Osteoblast (primary cell): ENCODE data around the gene WHAMM. TPM values are rescaled to one million over a fixed set of nuclear protein-coding genes. Genes with fewer than 3 reads are reported as not detected.

Experiments
- DNase-seq: peaks from one replicate; pipeline ENCODE4 v3.0.0; 2011; ENCODE audit warnings: low spot score, mixed read lengths; ENCODE audit not compliant: insufficient read length; ENCODE audit errors: missing footprints
- H2AFZ ChIP-seq: 2 replicates; pipeline ENCODE4 v1.6.0; 2011; ENCODE audit warnings: mild to moderate bottlenecking, low read length
- H3K27ac ChIP-seq: 2 replicates; pipeline ENCODE4 v1.5.1; 2011; ENCODE audit warnings: mild to moderate bottlenecking, low read depth, low read length, moderate library complexity
- H3K27me3 ChIP-seq: 2 replicates; pipeline ENCODE4 v1.6.0; 2012; ENCODE audit warnings: mild to moderate bottlenecking, control low read depth, inconsistent platforms, low read length, moderate library complexity; ENCODE audit not compliant: insufficient read depth
- H3K36me3 ChIP-seq: 2 replicates; pipeline ENCODE4 v1.5.1; 2011; ENCODE audit warnings: mild to moderate bottlenecking, low read length, control low read depth, moderate library complexity; ENCODE audit not compliant: insufficient read depth
- H3K4me1 ChIP-seq: 2 replicates; pipeline ENCODE4 v1.5.1; 2011; ENCODE audit warnings: mild to moderate bottlenecking, low read length, control low read depth, moderate library complexity; ENCODE audit not compliant: insufficient read depth
- H3K4me2 ChIP-seq: 2 replicates; pipeline ENCODE4 v1.6.0; 2011; ENCODE audit warnings: mild to moderate bottlenecking, low read length; ENCODE audit not compliant: insufficient read depth
- H3K4me3 ChIP-seq: fragments of 200-600 bp; sonication (generic); 3 replicates; pipeline ENCODE4 v1.5.1; 2012; ENCODE audit warnings: mild to moderate bottlenecking, low read length, inconsistent platforms; ENCODE audit not compliant: insufficient read depth
- H3K79me2 ChIP-seq: 2 replicates; pipeline ENCODE4 v1.6.0; 2012; ENCODE audit warnings: mild to moderate bottlenecking, low read length, control low read depth, inconsistent platforms; ENCODE audit not compliant: insufficient read depth
- H3K9me3 ChIP-seq: 2 replicates; pipeline ENCODE4 v1.5.1; 2011; ENCODE audit warnings: low read depth, low read length, control low read depth
- H4K20me1 ChIP-seq: 2 replicates; pipeline ENCODE4 v1.6.0; 2012; ENCODE audit warnings: mild to moderate bottlenecking, low read length, control low read depth; ENCODE audit not compliant: insufficient read depth
- total RNA-seq: library from RNA; depleted of rRNA; stranded (reverse); fragments of >200 nt; gene quantifications from 2 replicates; pipeline ENCODE4 v1.2.3, GENCODE V29; 2012
- TF ChIP-seq, protein P1 (sequence below): IDR thresholded peaks from 2 replicates; pipeline ENCODE4 v1.5.1; 2011; ENCODE audit warnings: mild to moderate bottlenecking, low read depth, low read length, moderate library complexity; ENCODE audit errors: extremely low read depth

Gene WHAMM
- total RNA-seq, 1 donor: 8.3 TPM

- H3K27ac ChIP-seq: no peak overlapping the region
- TF ChIP-seq, protein P1, sequence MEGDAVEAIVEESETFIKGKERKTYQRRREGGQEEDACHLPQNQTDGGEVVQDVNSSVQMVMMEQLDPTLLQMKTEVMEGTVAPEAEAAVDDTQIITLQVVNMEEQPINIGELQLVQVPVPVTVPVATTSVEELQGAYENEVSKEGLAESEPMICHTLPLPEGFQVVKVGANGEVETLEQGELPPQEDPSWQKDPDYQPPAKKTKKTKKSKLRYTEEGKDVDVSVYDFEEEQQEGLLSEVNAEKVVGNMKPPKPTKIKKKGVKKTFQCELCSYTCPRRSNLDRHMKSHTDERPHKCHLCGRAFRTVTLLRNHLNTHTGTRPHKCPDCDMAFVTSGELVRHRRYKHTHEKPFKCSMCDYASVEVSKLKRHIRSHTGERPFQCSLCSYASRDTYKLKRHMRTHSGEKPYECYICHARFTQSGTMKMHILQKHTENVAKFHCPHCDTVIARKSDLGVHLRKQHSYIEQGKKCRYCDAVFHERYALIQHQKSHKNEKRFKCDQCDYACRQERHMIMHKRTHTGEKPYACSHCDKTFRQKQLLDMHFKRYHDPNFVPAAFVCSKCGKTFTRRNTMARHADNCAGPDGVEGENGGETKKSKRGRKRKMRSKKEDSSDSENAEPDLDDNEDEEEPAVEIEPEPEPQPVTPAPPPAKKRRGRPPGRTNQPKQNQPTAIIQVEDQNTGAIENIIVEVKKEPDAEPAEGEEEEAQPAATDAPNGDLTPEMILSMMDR: no peak
- no peaks in the 10 kb centered on the region for H3K36me3 ChIP-seq
- H3K4me3 ChIP-seq: no peak overlapping the region
- H3K27me3 ChIP-seq: no peaks in the 10 kb centered on the region
- H3K4me2 ChIP-seq: no peak overlapping the region
- H4K20me1 ChIP-seq: no peaks in the 10 kb centered on the region
- H3K4me1 ChIP-seq: no peaks in the 10 kb centered on the region
- no peaks in the 10 kb centered on the region for H3K9me3 ChIP-seq
- DNase-seq: no peak
- no peak overlapping the region for H2AFZ ChIP-seq
- no peaks in the 10 kb centered on the region for H3K79me2 ChIP-seq
Measured at GRCh38 chr15:82790321-82790720, 19.1 kb upstream of the WHAMM start.

DNA sequence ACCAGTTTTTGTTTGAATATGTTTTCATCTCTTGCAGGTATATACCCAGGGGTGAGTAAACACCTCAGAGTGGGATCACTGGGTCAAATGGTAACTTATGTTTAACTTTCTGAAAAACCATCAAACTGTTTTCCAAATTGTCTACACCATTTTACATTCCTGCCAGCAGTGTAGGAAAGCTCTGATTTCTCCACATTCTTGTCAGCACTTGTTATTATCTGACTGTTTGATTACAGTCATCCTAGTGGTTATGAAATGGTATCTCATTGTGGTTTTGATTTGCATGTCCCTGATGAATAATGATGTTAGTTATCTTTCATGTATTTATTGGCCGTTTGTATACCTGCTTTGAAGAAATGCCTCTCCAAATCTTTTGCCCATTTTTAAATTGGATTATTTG, 17.4 kb upstream of the WHAMM start:
- Histone ChIP-seq H4K20me1 (no peaks in the 10 kb centered on the region), H3K36me3 (no peaks in the 10 kb centered on the region), H3K4me1 (no peaks in the 10 kb centered on the region), H3K9me3 (no peaks in the 10 kb centered on the region), H2AFZ (no peak overlapping the region), H3K4me3 (no peak overlapping the region), H3K4me2 (no peak overlapping the region), H3K27me3 (peaks cover 4% of the 10 kb centered on the region), H3K79me2 (no peaks in the 10 kb centered on the region), H3K27ac (no peak overlapping the region)
- TF ChIP-seq, protein P1: no peak
- no peak for DNase-seq

DNA sequence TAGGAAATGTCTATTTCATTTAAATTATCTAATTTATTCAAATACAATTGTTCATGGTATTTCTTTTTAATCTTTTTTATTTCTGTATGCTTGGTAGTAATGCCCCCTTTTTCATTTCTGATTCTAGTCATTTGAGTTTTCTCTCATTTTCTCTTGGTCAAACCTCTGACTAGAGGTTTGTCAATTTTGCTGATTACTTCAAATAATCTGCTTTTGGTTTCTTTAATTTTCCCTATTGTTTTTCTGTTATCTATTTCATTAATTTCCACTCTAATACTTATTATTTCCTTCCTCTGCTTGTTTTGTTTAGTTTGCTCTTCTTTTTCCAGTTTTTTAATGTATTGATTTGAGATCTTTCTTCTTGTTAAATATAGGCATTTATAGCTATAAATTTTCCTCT, 15.7 kb upstream of the WHAMM start:
- H2AFZ ChIP-seq: no peak overlapping the region
- TF ChIP-seq, protein P1: no peak
- H3K36me3 ChIP-seq: no peaks in the 10 kb centered on the region
- H3K27ac ChIP-seq: no peak overlapping the region
- peaks cover 4% of the 10 kb centered on the region for H3K27me3 ChIP-seq
- no peaks in the 10 kb centered on the region for H3K9me3 ChIP-seq
- DNase-seq: no peak
- no peak overlapping the region for H3K4me3 ChIP-seq
- no peak overlapping the region for H3K4me2 ChIP-seq
- H3K79me2 ChIP-seq: no peaks in the 10 kb centered on the region
- H4K20me1 ChIP-seq: no peaks in the 10 kb centered on the region
- H3K4me1 ChIP-seq: no peaks in the 10 kb centered on the region

GRCh38 chr15:82798104-82798503, 11.3 kb upstream of the WHAMM start:
- Histone ChIP-seq H4K20me1 (no peaks in the 10 kb centered on the region), H3K4me2 (no peak overlapping the region), H2AFZ (no peak overlapping the region), H3K27ac (no peak overlapping the region), H3K4me3 (no peak overlapping the region), H3K27me3 (peaks cover 13% of the 10 kb centered on the region), H3K36me3 (no peaks in the 10 kb centered on the region), H3K4me1 (no peaks in the 10 kb centered on the region), H3K9me3 (no peaks in the 10 kb centered on the region), H3K79me2 (no peaks in the 10 kb centered on the region)
- DNase-seq: no peak
- TF ChIP-seq, protein P1: no peak
